SK-N-MC (cell line): ENCODE results near the gene PRPF6.

Experiments
- DNase-seq: peaks from one replicate; pipeline ENCODE4 v3.0.0-alpha.2; 2011; ENCODE audit warnings: low read depth, low spot score
- H3K27ac ChIP-seq: fragments of 200-600 bp; sonication (generic); 2 replicates; pipeline ENCODE4 v1.5.1; 2016; ENCODE audit warnings: mixed run types
- H3K36me3 ChIP-seq: fragments of 200-600 bp; sonication (generic); 2 replicates; pipeline ENCODE4 v1.6.1; 2017; ENCODE audit warnings: antibody characterized with exemption, low read length, mixed read lengths; ENCODE audit not compliant: insufficient read depth
- H3K4me3 ChIP-seq: fragments of 200-600 bp; sonication (generic); 2 replicates; pipeline ENCODE4 v1.5.1; 2016
- H3K9ac ChIP-seq: fragments of 200-600 bp; sonication (generic); 2 replicates; pipeline ENCODE4 v1.8.0; 2017; ENCODE audit warnings: mixed run types, mixed read lengths; ENCODE audit not compliant: insufficient read length
- H3K9me3 ChIP-seq: fragments of 200-600 bp; sonication (generic); 2 replicates; pipeline ENCODE4 v1.6.1; 2017; ENCODE audit warnings: low read depth, mild to moderate bottlenecking, antibody characterized with exemption, low read length, moderate library complexity, mixed read lengths
- EZH2 ChIP-seq: fragments of 200-600 bp; sonication (generic); IDR thresholded peaks from one replicate; pipeline ENCODE4 v1.6.1; 2017; ENCODE audit warnings: antibody characterized with exemption
- FOXP2 ChIP-seq: optimal IDR thresholded peaks from 2 replicates; pipeline ENCODE3; 2011; ENCODE audit warnings: mild to moderate bottlenecking, moderate library complexity; ENCODE audit not compliant: insufficient read depth; ENCODE audit errors: extremely low read length, control extremely low read depth
- POLR2AphosphoS5 ChIP-seq: IDR thresholded peaks from 2 replicates; pipeline ENCODE4 v1.6.1; 2012; ENCODE audit warnings: mild to moderate bottlenecking, low read depth, low read length, borderline replicate concordance

Gene PRPF6

DNA sequence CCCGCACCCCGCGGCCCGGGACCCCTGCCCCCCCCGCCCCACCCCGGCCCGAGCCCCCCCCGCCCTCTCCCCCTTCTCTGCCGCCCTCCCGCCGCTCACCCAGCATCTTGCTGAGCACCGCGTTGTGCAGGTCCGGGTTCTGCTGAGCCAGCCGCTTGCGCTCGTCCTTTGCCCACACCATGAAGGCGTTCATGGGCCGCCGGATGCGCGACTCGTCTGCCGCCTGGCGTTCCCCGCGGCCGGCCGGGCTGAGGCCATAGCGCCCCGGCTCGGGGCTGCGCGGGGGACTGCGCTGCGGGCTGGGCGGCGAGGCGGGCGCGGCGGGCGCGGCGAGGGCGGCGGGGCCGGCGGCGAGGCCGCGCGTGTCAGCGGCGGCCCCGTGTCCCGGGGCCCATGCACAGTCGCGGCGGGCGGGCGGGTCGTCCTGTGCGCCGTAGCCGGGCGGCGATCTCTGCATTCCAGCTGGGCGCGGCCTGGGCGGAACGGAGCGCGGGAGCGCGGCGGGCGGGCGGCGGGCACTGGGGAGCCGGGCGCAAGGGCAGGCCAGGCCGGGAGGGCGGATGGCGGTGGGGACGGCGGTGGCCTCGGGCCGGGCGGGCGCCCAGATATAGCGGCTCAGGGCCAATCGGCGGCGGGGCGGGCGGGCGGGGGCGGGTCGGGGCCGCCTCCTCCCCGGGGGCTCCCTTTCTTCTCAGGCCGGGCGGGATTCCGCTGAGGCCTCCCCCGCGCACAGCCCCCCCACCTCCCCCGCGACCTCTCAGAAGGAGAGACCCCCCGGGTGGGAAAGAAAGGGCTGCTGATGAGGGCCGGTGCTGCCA lies 68.3 kb downstream of the PRPF6 start, which contains the start of gene SOX18:
Gene SOX18 (minus strand): TSS at position 580 of the 818 bp plus-strand sequence. CDS start 123 bp downstream, at position 457.
- no peak; the same call in 1 of the 2 replicates for TF ChIP-seq POLR2AphosphoS5
- no peak for TF ChIP-seq FOXP2
- no peak for TF ChIP-seq EZH2
- peak within 1 kb of the TSS; percentile 83 for H3K4me3 ChIP-seq
- peak within 1 kb of the TSS; percentile 74 for H3K9ac ChIP-seq
- DNase-seq, result no peak
- no peaks in the 10 kb centered on the region for H3K9me3 ChIP-seq
- peaks cover 13% of the 10 kb centered on the region for H3K36me3 ChIP-seq
- peak within 1 kb of the TSS; percentile 87 for H3K27ac ChIP-seq

DNA sequence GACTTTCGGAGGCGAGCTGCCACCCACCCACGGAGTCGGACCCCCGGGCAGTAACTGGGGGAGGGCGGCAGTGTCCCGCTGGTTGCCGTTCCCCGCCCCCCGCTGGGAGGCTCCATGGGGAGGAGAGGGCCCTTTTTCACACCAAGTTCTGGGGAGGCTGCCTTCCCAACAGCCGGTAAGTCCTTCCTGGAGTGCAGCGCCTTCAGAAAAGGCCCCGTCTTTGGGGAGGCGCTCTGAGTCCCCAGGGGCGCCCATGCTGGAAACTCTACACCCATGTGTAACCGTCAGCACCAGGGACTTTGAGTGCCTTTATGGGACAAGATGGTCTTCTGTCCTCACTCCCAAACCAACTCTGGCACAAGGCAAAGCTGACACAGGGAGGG lies 68.9 kb downstream of the PRPF6 start:
- peaks cover 13% of the 10 kb centered on the region for H3K36me3 ChIP-seq
- peak overlapping the region; percentile 73 for H3K4me3 ChIP-seq
- no peaks in the 10 kb centered on the region for H3K9me3 ChIP-seq
- no peak for DNase-seq
- peak overlapping the region; percentile 87 for H3K27ac ChIP-seq
- peak; percentile 58 for TF ChIP-seq POLR2AphosphoS5
- TF ChIP-seq EZH2, result no peak
- peak overlapping the region; percentile 60 for H3K9ac ChIP-seq

DNA sequence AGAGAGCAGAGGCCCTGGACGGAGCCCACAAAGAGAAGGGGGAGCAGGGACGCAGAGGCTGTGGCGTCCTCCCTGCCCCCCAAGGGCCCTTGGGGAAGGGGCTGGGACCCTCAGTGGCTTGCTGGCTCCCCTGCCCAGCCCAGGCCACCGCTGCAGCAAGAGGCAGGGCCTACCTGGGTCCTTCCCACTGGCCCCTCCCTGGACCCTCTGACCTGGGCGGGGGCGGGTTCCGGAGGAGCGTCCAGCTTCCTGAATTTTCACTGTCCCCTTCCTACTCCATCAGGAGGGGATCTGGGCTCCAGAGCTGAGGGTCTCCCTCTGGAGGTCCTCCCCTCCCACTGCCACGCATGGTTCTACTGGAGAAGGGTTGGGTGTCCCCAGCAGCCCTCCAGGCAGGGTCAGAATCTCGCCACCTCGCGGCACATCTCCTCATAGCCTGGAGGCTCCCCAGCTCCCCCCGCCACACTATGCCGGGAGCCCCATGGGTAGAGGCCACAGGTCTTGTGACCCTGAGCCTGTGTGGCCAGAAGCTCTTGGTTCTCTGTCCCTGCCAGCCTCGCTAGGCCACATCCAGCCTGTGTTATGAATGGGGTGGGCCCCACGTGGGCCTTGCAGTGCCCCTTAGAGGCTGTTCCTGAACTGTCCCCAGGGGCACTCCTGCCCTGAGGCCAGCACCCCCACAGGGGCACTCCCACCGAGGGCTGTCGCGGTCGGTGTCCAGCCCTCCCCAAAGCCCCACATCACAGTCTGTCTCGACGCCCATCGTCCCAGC lies 69.5 kb downstream of the PRPF6 start:
- TF ChIP-seq EZH2 (no peak), POLR2AphosphoS5 (no peak), FOXP2 (no peak)
- DNase-seq, result no peak
- Histone ChIP-seq H3K27ac (peak overlapping the region; percentile 87), H3K9ac (peak overlapping the region; percentile 60), H3K4me3 (peak overlapping the region; percentile 73), H3K36me3 (peaks cover 13% of the 10 kb centered on the region), H3K9me3 (no peaks in the 10 kb centered on the region)

DNA sequence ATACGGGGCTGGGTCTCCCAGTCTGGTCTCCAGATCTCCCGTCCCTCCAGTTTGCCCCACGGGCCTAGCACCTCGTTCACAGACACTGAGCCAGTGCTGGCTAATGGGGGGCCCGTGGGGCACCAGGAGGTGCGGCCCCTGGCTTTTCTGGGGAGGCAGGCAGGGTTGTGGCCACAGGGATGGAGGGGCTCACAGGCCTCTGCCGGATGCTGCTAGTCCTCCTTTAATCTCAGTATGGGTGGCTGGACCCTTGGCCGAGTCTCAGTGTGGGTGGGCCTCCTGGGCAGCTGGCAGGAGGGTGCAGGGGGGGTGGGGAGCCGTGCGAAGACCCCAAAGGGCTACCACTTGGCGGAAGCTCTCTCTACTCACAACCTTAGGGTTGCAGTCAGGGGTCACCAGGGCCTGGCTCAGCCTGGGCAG lies 70.1 kb downstream of the PRPF6 start:
- no peak for TF ChIP-seq FOXP2
- TF ChIP-seq EZH2, result no peak
- no peak for TF ChIP-seq POLR2AphosphoS5
- Histone ChIP-seq H3K27ac (no peak overlapping the region), H3K9ac (no peak overlapping the region), H3K4me3 (no peak overlapping the region), H3K36me3 (peaks cover 13% of the 10 kb centered on the region), H3K9me3 (no peaks in the 10 kb centered on the region)
- no peak for DNase-seq

DNA sequence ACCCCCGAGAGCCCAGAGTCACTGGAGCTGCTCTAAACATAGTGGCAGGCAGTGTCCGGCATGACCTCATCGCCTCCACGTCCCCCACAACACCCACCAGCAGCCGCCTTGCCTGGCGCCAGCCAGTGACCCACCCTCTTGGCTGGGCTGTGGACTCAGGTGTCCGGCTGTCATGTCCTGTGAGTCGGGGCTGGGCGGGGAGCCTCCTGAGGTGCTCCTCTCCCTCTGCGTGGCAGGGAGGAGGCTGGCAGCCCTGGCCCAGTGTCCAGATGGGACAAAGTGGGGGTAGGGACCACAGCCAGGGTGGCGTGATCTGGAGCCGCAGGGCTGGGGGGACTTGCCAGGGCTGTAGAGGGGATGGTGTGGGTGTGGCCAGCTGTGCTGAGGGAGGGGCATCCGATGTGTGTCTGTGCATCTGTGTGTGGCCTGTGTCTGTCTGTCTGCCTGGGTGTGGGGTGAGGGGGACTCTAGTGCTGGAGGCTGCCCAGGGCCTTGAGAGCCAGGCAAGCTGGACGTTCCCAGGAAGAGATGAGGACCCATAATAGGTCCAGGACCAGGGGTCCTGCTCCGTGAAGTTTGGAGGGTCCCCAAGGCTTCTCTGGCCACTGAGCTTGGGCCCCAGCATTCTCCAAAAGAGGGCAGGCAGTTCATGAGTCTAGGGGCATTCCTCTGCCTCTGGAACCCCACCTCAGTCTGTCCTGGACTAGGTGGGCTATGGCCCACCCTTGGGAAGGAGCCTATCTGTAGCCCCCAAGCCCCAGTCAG lies 70.8 kb downstream of the PRPF6 start:
- no peak for DNase-seq
- Histone ChIP-seq H3K9ac (no peak overlapping the region), H3K4me3 (no peak overlapping the region), H3K9me3 (no peaks in the 10 kb centered on the region), H3K36me3 (peaks cover 12% of the 10 kb centered on the region), H3K27ac (0 out of 2 replicates have a peak overlapping the region, but pooled peaks have one; percentile 67)
- TF ChIP-seq EZH2 (no peak), FOXP2 (no peak), POLR2AphosphoS5 (no peak)

DNA sequence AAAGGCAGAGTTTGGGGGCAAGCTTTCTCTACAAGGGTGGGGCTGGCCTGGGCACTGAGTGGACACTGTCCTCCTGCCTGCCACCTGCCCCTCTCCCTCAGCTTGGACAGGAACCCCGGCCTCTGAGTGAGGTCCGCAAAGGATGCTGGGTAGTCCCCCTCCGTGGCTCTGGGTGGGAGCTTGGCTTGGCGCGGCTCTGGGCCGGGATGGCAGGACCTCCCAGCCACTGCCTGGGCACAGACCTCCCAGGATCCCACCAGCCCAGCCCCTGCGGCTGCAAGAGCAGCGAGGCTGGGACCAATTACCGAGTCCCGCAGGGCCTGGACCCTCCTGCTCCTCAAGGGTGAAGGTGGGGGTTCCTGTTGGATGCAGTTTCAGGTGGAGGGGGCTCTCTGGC lies 71.4 kb downstream of the PRPF6 start:
- H3K27ac ChIP-seq, result peak overlapping the region; percentile 67
- H3K4me3 ChIP-seq, result no peak overlapping the region
- H3K36me3 ChIP-seq, result peaks cover 6% of the 10 kb centered on the region
- no peaks in the 10 kb centered on the region for H3K9me3 ChIP-seq
- no peak overlapping the region for H3K9ac ChIP-seq
- TF ChIP-seq FOXP2, result no peak
- no peak for TF ChIP-seq EZH2
- no peak for DNase-seq

DNA sequence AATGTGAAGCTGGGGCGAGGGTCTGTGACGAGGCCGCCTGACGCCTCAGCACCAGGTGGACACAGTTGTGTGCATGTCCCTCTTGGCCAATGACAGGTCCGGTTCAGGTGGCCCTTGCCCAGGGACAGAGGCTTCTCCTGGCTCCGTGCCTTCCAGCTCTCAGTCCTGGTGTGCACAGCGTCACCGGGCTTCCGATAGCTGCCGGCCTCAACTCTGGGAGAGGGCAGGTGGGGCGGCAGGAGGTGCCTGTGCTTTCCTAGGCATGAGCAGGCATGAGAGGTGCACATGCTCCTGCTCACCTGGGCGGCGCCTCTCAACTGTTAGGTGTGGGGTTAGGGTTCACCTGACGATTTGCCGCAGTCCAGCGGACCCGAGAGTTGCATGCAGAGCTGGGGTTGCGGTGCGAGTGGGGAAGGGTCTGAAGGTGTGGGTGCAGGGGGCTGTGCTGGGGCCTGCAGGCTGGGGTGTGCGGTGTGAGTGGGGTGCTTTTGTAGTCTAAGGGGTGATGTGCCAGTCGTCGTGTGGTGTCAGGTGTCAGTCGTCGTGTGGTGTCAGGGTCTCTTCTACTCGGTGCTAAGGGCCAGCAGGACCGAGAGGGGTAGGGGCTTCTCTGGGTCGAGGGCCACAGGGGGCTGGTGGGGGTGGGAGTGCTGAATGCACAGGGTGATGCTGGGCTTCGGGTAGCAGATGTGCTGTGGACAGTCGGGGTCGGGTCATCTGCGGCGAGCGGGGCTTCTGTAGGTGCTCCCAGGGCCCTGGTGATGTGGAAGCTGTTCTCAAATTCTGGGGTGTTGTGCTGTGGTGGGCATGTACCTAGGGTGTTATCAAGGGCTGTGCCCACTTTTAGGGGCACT lies 72.3 kb downstream of the PRPF6 start:
- Histone ChIP-seq H3K27ac (peak overlapping the region; percentile 67), H3K9ac (no peak overlapping the region)

More for the DNA sequence above, 72.3 kb downstream of the PRPF6 start:
- no peak overlapping the region for H3K4me3 ChIP-seq
- peaks cover under 1% of the 10 kb centered on the region; the same call in 1 of the 2 replicates for H3K36me3 ChIP-seq
- H3K9me3 ChIP-seq, result no peaks in the 10 kb centered on the region
- no peak for DNase-seq
- TF ChIP-seq EZH2, result no peak
